GM12891 (cell line): ENCODE results near the gene DOCK4.

ENCODE experiments used
- PAX5 ChIP-seq: IDR thresholded peaks from 2 replicates; pipeline ENCODE4 v1.6.1; 2011; ENCODE audit warnings: low read length, moderate library complexity, mild to moderate bottlenecking; ENCODE audit not compliant: insufficient read depth, severe bottlenecking
- POLR2A ChIP-seq: IDR thresholded peaks from 2 replicates; pipeline ENCODE4 v1.6.1; 2011; ENCODE audit warnings: low read depth, low read length, control low read depth
- POLR2AphosphoS5 ChIP-seq: IDR thresholded peaks from 2 replicates; pipeline ENCODE4 v1.6.1; 2011; ENCODE audit warnings: low read depth, low read length, control low read depth
- SPI1 ChIP-seq: IDR thresholded peaks from 2 replicates; pipeline ENCODE4 v1.6.1; 2011; ENCODE audit warnings: low read depth, low read length, control low read depth
- TAF1 ChIP-seq: IDR thresholded peaks from 2 replicates; pipeline ENCODE4 v1.6.1; 2011; ENCODE audit warnings: low read depth, low read length, control low read depth

- TF ChIP-seq PAX5 (no peak), POLR2AphosphoS5 (no peak), POLR2A (no peak), SPI1 (no peak), TAF1 (no peak)
Measured at GRCh38 chr7:112226701-112227276, 20.6 kb upstream of the DOCK4 start.
